NT2/D1 (cell line): ENCODE data around the gene TCP11L2.
"Not testable (repeated sequence)": the region's sequence is repeated elsewhere in the genome, so short reads cannot be mapped to it uniquely, and the experiment has no call there.

ENCODE experiments used
- DNase-seq: peaks from one replicate; pipeline ENCODE4 v3.0.0-alpha.2; 2011; ENCODE audit warnings: low read depth, low spot score
- H3K27me3 ChIP-seq: 2 replicates; pipeline ENCODE4 v1.6.0; 2011; ENCODE audit warnings: mild to moderate bottlenecking; ENCODE audit not compliant: insufficient read length, insufficient read depth
- H3K36me3 ChIP-seq: 2 replicates; pipeline ENCODE4 v1.6.1; 2011; ENCODE audit warnings: mild to moderate bottlenecking, low read length, mixed read lengths; ENCODE audit not compliant: insufficient read depth, insufficient read length
- H3K4me1 ChIP-seq: 2 replicates; pipeline ENCODE4 v1.5.1; 2011; ENCODE audit not compliant: insufficient read depth, insufficient read length
- H3K4me3 ChIP-seq: 2 replicates; pipeline ENCODE4 v1.5.1; 2011; ENCODE audit warnings: low read depth; ENCODE audit not compliant: insufficient read length
- H3K9ac ChIP-seq: 2 replicates; pipeline ENCODE4 v1.6.0; 2011; ENCODE audit warnings: low read depth; ENCODE audit not compliant: insufficient read length
- H3K9me3 ChIP-seq: 2 replicates; pipeline ENCODE4 v1.5.1; 2011; ENCODE audit warnings: mild to moderate bottlenecking, low read length; ENCODE audit not compliant: insufficient read depth
- SUZ12 ChIP-seq: IDR thresholded peaks from 2 replicates; pipeline ENCODE4 v1.6.1; 2011; ENCODE audit not compliant: insufficient read length, insufficient read depth; ENCODE audit errors: extremely low read depth
- YY1 ChIP-seq: IDR thresholded peaks from 2 replicates; pipeline ENCODE4 v1.6.1; 2011; ENCODE audit not compliant: insufficient read length, insufficient read depth
- ZNF274 ChIP-seq: IDR thresholded peaks from 2 replicates; pipeline ENCODE4 v1.6.1; 2011; ENCODE audit warnings: mild to moderate bottlenecking, low read depth, low read length

The TCP11L2 gene

GRCh38 chr12:106285982-106286381, 16.6 kb upstream of the TCP11L2 start:
- H3K4me3 ChIP-seq: no peak overlapping the region
- H3K36me3 ChIP-seq: no peaks in the 10 kb centered on the region
- TF ChIP-seq ZNF274 (no peak), SUZ12 (no peak), YY1 (no peak)
- H3K9ac ChIP-seq: no peak overlapping the region
- no peaks in the 10 kb centered on the region for H3K9me3 ChIP-seq
- H3K27me3 ChIP-seq: no peaks in the 10 kb centered on the region
- no peak for DNase-seq
- H3K4me1 ChIP-seq: no peaks in the 10 kb centered on the region

- DNase-seq: not testable (repeated sequence)
Measured at GRCh38 chr12:106286576-106287162, 15.9 kb upstream of the TCP11L2 start.

GRCh38 chr12:106287364-106287763, 15.2 kb upstream of the TCP11L2 start:
- H3K9ac ChIP-seq: no peak overlapping the region
- no peak for DNase-seq
- TF ChIP-seq ZNF274 (no peak), YY1 (no peak), SUZ12 (no peak)
- no peaks in the 10 kb centered on the region for H3K9me3 ChIP-seq
- no peak overlapping the region for H3K4me3 ChIP-seq
- no peaks in the 10 kb centered on the region for H3K4me1 ChIP-seq
- H3K27me3 ChIP-seq: no peaks in the 10 kb centered on the region
- no peaks in the 10 kb centered on the region for H3K36me3 ChIP-seq

More at GRCh38 chr12:106286576-106287162, 15.9 kb upstream of the TCP11L2 start:
- H3K4me3 ChIP-seq, H3K36me3 ChIP-seq, H3K9me3 ChIP-seq, H3K4me1 ChIP-seq, H3K27me3 ChIP-seq, H3K9ac ChIP-seq: not testable (repeated sequence)

- no peaks in the 10 kb centered on the region for H3K9me3 ChIP-seq
- no peak for TF ChIP-seq YY1
- TF ChIP-seq SUZ12: no peak
- no peak for TF ChIP-seq ZNF274
- H3K4me3 ChIP-seq: no peak overlapping the region
- H3K4me1 ChIP-seq: no peaks in the 10 kb centered on the region
- DNase-seq: no peak
- H3K36me3 ChIP-seq: no peaks in the 10 kb centered on the region
- H3K27me3 ChIP-seq: no peaks in the 10 kb centered on the region
- no peak overlapping the region for H3K9ac ChIP-seq
Measured at GRCh38 chr12:106288101-106288493, 14.4 kb upstream of the TCP11L2 start.

GRCh38 chr12:106288494-106289195, 13.9 kb upstream of the TCP11L2 start:
- no peak for TF ChIP-seq SUZ12
- no peak for TF ChIP-seq YY1
- TF ChIP-seq ZNF274: no peak
- no peak for DNase-seq
- H3K9ac ChIP-seq: no peak overlapping the region
- H3K27me3 ChIP-seq: no peaks in the 10 kb centered on the region
- H3K9me3 ChIP-seq: no peaks in the 10 kb centered on the region
- H3K36me3 ChIP-seq: no peaks in the 10 kb centered on the region
- H3K4me1 ChIP-seq: no peaks in the 10 kb centered on the region
- no peak overlapping the region for H3K4me3 ChIP-seq

GRCh38 chr12:106289196-106289681, 13.3 kb upstream of the TCP11L2 start:
- Histone ChIP-seq H3K9ac (no peak overlapping the region), H3K36me3 (no peaks in the 10 kb centered on the region), H3K9me3 (no peaks in the 10 kb centered on the region), H3K4me1 (no peaks in the 10 kb centered on the region), H3K27me3 (no peaks in the 10 kb centered on the region), H3K4me3 (no peak overlapping the region)
- DNase-seq: no peak
- TF ChIP-seq YY1 (no peak), ZNF274 (no peak)

GRCh38 chr12:106290666-106291065, 11.9 kb upstream of the TCP11L2 start:
- H3K9ac ChIP-seq: no peak overlapping the region
- no peaks in the 10 kb centered on the region for H3K9me3 ChIP-seq
- DNase-seq: no peak
- no peaks in the 10 kb centered on the region for H3K4me1 ChIP-seq
- H3K27me3 ChIP-seq: no peaks in the 10 kb centered on the region
- TF ChIP-seq YY1 (no peak), ZNF274 (no peak), SUZ12 (no peak)
- H3K36me3 ChIP-seq: no peaks in the 10 kb centered on the region
- H3K4me3 ChIP-seq: no peak overlapping the region
